HepG2 (cell line): ENCODE measurements around the gene TOMM20. TPM values are rescaled to one million over a fixed set of nuclear protein-coding genes. Genes with fewer than 3 reads are reported as not detected.

Experiments used
- FOXA3 ChIP-seq: IDR thresholded peaks from 2 replicates; pipeline ENCODE4 v1.6.1; 2016; ENCODE audit warnings: missing genetic modification reagents, missing compliant biosample characterization
- HNRNPK ChIP-seq: fragments of 200-400 bp; formaldehyde crosslinking; IDR thresholded peaks from 2 replicates; pipeline ENCODE4 v1.6.1; 2018; ENCODE audit warnings: low read length, low read depth, moderate library complexity, mild to moderate bottlenecking; ENCODE audit not compliant: poor library complexity, severe bottlenecking
- ISL2 ChIP-seq: sonication (generic); formaldehyde crosslinking; IDR thresholded peaks from 2 replicates; pipeline ENCODE4 v1.5.0; 2020; ENCODE audit warnings: missing genetic modification reagents
- KDM4B ChIP-seq: sonication (generic); formaldehyde crosslinking; IDR thresholded peaks from 2 replicates; pipeline ENCODE4 v1.4.0; 2020; ENCODE audit warnings: missing genetic modification reagents
- MTF2 ChIP-seq: sonication (generic); formaldehyde crosslinking; IDR thresholded peaks from 2 replicates; pipeline ENCODE4 v1.5.0; 2020; ENCODE audit warnings: missing genetic modification reagents, borderline replicate concordance
- SALL2 ChIP-seq: sonication (generic); formaldehyde crosslinking; IDR thresholded peaks from 2 replicates; pipeline ENCODE4 v1.8.1; 2023; ENCODE audit warnings: mild to moderate bottlenecking, missing genetic modification reagents, inconsistent platforms
- TBX2 ChIP-seq: sonication (generic); formaldehyde crosslinking; IDR thresholded peaks from 2 replicates; pipeline ENCODE4 v1.5.0; 2020; ENCODE audit warnings: missing genetic modification reagents, mild to moderate bottlenecking, borderline replicate concordance
- ZMAT3 ChIP-seq: sonication (generic); formaldehyde crosslinking; conservative IDR thresholded peaks from 2 replicates; pipeline ENCODE4 v1.7.0; 2021; ENCODE audit warnings: missing genetic modification reagents
- ZNF124 ChIP-seq: sonication (generic); formaldehyde crosslinking; IDR thresholded peaks from 2 replicates; pipeline ENCODE4 v1.4.0; 2020; ENCODE audit warnings: missing genetic modification reagents
- ZNF331 ChIP-seq: sonication (generic); formaldehyde crosslinking; IDR thresholded peaks from 2 replicates; pipeline ENCODE4 v1.4.0; 2020; ENCODE audit warnings: missing genetic modification reagents
- ZNF350 ChIP-seq: sonication (generic); formaldehyde crosslinking; IDR thresholded peaks from 2 replicates; pipeline ENCODE4 v1.4.0; 2020; ENCODE audit warnings: mild to moderate bottlenecking, low read depth, missing genetic modification reagents, borderline replicate concordance
- ZNF788 ChIP-seq: sonication (generic); formaldehyde crosslinking; IDR thresholded peaks from 2 replicates; pipeline ENCODE4 v1.5.0; 2020; ENCODE audit warnings: mild to moderate bottlenecking, missing genetic modification reagents, borderline replicate concordance
- ZNF878 ChIP-seq: sonication (generic); formaldehyde crosslinking; IDR thresholded peaks from 2 replicates; pipeline ENCODE4 v1.8.1; 2023; ENCODE audit warnings: mild to moderate bottlenecking, missing genetic modification reagents, moderate library complexity
- ZSCAN29 ChIP-seq: sonication (generic); formaldehyde crosslinking; conservative IDR thresholded peaks from 2 replicates; pipeline ENCODE4 v1.4.0; 2020; ENCODE audit warnings: mild to moderate bottlenecking, missing genetic modification reagents
- polyA plus RNA-seq, 8 experiments: library from polyadenylated mRNA; depleted of rRNA in 3 of 8; stranded (reverse) in 7 of 8; unstranded in 1 of 8; fragments of >200 nt; fragmentation: Illumina TruSeq in 4 of 8; extraction: Trizol in 4 of 8; gene quantifications; 2 replicates each; pipeline versions ENCODE4 v1.2.1 to v1.2.3, GENCODE V29; 2011 to 2016; ENCODE audit warnings: low read depth in 4 of 8, missing spikeins in 1 of 8, mixed read lengths in 1 of 8; ENCODE audit not compliant: insufficient read depth in 1 of 8
- total RNA-seq, 5 experiments: library from RNA; depleted of rRNA; stranded (reverse); fragments of >200 nt; fragmentation: Illumina TruSeq; extraction: Trizol; gene quantifications; 2 replicates each; pipeline ENCODE4 v1.2.3, GENCODE V29; 2016; ENCODE audit warnings: low read depth in 1 of 5
- TF ChIP-seq, protein P1 (sequence below): sonication (generic); formaldehyde crosslinking; IDR thresholded peaks from 2 replicates; pipeline ENCODE4 v1.5.1; 2020; ENCODE audit warnings: mild to moderate bottlenecking, missing genetic modification reagents, moderate library complexity
- TF ChIP-seq, protein P2 (sequence below): sonication (generic); formaldehyde crosslinking; IDR thresholded peaks from 2 replicates; pipeline ENCODE4 v1.4.0; 2020; ENCODE audit warnings: mild to moderate bottlenecking, missing genetic modification reagents
- TF ChIP-seq, protein P3 (sequence below): sonication (generic); formaldehyde crosslinking; IDR thresholded peaks from 2 replicates; pipeline ENCODE4 v1.5.1; 2020; ENCODE audit warnings: missing genetic modification reagents, mild to moderate bottlenecking, borderline replicate concordance
- TF ChIP-seq, protein P4 (sequence below): IDR thresholded peaks from 2 replicates; pipeline ENCODE4 v1.6.1; 2016; ENCODE audit warnings: low read depth, borderline replicate concordance

TOMM20 gene
- total and polyA plus RNA-seq, 2 of the 13 experiments (the other 11 are each of a cell fraction or from before 2014, with no cell fraction given): 153 to 376 TPM

DNA sequence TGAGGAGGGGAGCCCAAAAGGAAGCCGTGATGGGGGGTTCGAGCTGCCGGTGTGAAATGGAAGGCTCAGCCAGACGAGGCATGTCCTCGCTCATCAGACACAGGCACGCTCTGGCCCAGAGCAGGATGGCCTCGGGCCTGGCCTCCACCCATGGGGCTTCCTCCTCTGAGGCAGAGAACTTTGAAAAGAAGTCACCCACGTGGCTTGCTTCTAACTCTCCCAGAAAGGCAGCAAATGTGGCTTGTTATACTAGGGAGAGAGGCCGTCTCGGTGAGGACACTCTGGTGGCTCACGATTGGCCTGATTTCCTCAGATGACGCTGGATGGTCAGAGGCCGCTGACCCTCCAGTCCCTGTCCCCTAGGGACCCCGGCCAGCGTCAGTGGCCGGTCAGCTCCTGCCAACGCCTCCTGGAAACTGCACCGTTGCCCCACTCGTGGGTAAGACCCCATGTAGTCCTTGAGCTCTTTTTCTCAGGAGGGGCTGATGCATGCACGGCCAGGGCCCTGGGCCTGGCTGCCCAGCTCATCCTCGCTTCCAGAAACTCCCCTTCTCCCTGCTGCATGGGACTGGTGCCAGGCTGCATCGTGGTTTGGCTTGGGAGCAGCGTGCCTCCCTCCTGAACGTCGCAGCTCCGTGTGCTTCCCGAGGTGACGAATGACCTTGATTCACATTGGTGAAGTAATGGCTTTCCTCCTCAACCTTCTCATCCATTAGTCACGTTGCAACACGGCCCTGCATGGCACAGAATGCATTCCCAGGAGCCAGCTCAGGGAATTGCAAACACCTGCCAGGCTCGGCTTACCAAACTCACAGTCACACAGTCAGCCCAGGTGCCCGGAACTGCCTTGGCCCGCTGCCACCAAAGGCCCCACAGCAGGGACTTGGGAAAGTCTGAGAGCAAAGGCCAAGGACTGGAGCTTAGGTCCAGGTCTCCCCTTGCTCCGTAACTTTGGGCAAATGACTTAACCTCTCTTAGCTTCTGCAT lies 58.8 kb downstream of the TOMM20 start (continued):
- TF ChIP-seq, protein P1, sequence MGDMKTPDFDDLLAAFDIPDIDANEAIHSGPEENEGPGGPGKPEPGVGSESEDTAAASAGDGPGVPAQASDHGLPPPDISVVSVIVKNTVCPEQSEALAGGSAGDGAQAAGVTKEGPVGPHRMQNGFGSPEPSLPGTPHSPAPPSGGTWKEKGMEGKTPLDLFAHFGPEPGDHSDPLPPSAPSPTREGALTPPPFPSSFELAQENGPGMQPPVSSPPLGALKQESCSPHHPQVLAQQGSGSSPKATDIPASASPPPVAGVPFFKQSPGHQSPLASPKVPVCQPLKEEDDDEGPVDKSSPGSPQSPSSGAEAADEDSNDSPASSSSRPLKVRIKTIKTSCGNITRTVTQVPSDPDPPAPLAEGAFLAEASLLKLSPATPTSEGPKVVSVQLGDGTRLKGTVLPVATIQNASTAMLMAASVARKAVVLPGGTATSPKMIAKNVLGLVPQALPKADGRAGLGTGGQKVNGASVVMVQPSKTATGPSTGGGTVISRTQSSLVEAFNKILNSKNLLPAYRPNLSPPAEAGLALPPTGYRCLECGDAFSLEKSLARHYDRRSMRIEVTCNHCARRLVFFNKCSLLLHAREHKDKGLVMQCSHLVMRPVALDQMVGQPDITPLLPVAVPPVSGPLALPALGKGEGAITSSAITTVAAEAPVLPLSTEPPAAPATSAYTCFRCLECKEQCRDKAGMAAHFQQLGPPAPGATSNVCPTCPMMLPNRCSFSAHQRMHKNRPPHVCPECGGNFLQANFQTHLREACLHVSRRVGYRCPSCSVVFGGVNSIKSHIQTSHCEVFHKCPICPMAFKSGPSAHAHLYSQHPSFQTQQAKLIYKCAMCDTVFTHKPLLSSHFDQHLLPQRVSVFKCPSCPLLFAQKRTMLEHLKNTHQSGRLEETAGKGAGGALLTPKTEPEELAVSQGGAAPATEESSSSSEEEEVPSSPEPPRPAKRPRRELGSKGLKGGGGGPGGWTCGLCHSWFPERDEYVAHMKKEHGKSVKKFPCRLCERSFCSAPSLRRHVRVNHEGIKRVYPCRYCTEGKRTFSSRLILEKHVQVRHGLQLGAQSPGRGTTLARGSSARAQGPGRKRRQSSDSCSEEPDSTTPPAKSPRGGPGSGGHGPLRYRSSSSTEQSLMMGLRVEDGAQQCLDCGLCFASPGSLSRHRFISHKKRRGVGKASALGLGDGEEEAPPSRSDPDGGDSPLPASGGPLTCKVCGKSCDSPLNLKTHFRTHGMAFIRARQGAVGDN: peak; percentile 99
- TF ChIP-seq, protein P2, sequence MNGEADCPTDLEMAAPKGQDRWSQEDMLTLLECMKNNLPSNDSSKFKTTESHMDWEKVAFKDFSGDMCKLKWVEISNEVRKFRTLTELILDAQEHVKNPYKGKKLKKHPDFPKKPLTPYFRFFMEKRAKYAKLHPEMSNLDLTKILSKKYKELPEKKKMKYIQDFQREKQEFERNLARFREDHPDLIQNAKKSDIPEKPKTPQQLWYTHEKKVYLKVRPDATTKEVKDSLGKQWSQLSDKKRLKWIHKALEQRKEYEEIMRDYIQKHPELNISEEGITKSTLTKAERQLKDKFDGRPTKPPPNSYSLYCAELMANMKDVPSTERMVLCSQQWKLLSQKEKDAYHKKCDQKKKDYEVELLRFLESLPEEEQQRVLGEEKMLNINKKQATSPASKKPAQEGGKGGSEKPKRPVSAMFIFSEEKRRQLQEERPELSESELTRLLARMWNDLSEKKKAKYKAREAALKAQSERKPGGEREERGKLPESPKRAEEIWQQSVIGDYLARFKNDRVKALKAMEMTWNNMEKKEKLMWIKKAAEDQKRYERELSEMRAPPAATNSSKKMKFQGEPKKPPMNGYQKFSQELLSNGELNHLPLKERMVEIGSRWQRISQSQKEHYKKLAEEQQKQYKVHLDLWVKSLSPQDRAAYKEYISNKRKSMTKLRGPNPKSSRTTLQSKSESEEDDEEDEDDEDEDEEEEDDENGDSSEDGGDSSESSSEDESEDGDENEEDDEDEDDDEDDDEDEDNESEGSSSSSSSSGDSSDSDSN (CRISPR knock-in tag): peak; percentile 81
- TF ChIP-seq FOXA3 (CRISPR knock-in tag) (peak; percentile 74), MTF2 (CRISPR knock-in tag) (no peak; the same call in 1 of the 2 replicates), KDM4B (CRISPR knock-in tag) (peak; percentile 36; the same call in 1 of the 2 replicates), ZNF124 (no peak), ISL2 (CRISPR knock-in tag) (peak; percentile 72), ZSCAN29 (0 out of 2 replicates have a peak, but pooled peaks have one; percentile 17), ZNF331 (CRISPR knock-in tag) (peak; percentile 37), HNRNPK (no peak), SALL2 (CRISPR knock-in tag) (peak; percentile 60), ZNF350 (CRISPR knock-in tag) (peak; percentile 34; the same call in 1 of the 2 replicates), ZNF878 (peak; percentile 57), ZNF788 (CRISPR knock-in tag) (peak; percentile 71; the same call in 1 of the 2 replicates), ZMAT3 (CRISPR knock-in tag) (0 out of 2 replicates have a peak, but pooled peaks have one; percentile 22), TBX2 (CRISPR knock-in tag) (peak; percentile 83)
- TF ChIP-seq, protein P3, sequence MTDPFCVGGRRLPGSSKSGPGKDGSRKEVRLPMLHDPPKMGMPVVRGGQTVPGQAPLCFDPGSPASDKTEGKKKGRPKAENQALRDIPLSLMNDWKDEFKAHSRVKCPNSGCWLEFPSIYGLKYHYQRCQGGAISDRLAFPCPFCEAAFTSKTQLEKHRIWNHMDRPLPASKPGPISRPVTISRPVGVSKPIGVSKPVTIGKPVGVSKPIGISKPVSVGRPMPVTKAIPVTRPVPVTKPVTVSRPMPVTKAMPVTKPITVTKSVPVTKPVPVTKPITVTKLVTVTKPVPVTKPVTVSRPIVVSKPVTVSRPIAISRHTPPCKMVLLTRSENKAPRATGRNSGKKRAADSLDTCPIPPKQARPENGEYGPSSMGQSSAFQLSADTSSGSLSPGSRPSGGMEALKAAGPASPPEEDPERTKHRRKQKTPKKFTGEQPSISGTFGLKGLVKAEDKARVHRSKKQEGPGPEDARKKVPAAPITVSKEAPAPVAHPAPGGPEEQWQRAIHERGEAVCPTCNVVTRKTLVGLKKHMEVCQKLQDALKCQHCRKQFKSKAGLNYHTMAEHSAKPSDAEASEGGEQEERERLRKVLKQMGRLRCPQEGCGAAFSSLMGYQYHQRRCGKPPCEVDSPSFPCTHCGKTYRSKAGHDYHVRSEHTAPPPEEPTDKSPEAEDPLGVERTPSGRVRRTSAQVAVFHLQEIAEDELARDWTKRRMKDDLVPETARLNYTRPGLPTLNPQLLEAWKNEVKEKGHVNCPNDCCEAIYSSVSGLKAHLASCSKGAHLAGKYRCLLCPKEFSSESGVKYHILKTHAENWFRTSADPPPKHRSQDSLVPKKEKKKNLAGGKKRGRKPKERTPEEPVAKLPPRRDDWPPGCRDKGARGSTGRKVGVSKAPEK (CRISPR knock-in tag): 0 out of 2 replicates have a peak, but pooled peaks have one; percentile 50
- TF ChIP-seq, protein P4, sequence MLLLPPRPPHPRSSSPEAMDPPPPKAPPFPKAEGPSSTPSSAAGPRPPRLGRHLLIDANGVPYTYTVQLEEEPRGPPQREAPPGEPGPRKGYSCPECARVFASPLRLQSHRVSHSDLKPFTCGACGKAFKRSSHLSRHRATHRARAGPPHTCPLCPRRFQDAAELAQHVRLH: peak; percentile 55
